IPS-18a (cell line): ENCODE results near the gene CXCL16.

Source experiments
- H3K27ac ChIP-seq: one replicate; pipeline ENCODE4 v1.5.1; 2013; ENCODE audit warnings: low read length
- H3K27me3 ChIP-seq: one replicate; pipeline ENCODE4 v1.6.1; 2013; ENCODE audit warnings: mild to moderate bottlenecking, low read length; ENCODE audit not compliant: control insufficient read depth, insufficient read depth
- H3K36me3 ChIP-seq: one replicate; pipeline ENCODE4 v1.6.1; 2013; ENCODE audit warnings: low read depth, low read length; ENCODE audit not compliant: control insufficient read depth
- H3K4me1 ChIP-seq: one replicate; pipeline ENCODE4 v1.6.1; 2013; ENCODE audit warnings: low read depth, low read length; ENCODE audit not compliant: control insufficient read depth
- H3K4me3 ChIP-seq: one replicate; pipeline ENCODE4 v1.5.1; 2013; ENCODE audit warnings: low read length
- H3K9ac ChIP-seq: one replicate; pipeline ENCODE4 v1.6.1; 2013; ENCODE audit warnings: mild to moderate bottlenecking, low read length, moderate library complexity
- H3K9me3 ChIP-seq: one replicate; pipeline ENCODE4 v1.6.1; 2013; ENCODE audit warnings: low read depth, low read length; ENCODE audit not compliant: control insufficient read depth

CXCL16 gene

GRCh38 chr17:4772235-4772613 lies 32.5 kb upstream of the CXCL16 start:
- H3K36me3 ChIP-seq = no peaks in the 10 kb centered on the region
- H3K4me1 ChIP-seq = no peaks in the 10 kb centered on the region
- no peak overlapping the region for H3K4me3 ChIP-seq
- H3K27me3 ChIP-seq = no peaks in the 10 kb centered on the region
- H3K9me3 ChIP-seq = no peaks in the 10 kb centered on the region
- no peak overlapping the region for H3K9ac ChIP-seq
- H3K27ac ChIP-seq = no peak overlapping the region

- H3K9ac ChIP-seq = no peak within 1 kb of the TSS
- no peaks in the 10 kb centered on the region for H3K27me3 ChIP-seq
- H3K4me1 ChIP-seq = no peaks in the 10 kb centered on the region
- H3K9me3 ChIP-seq = no peaks in the 10 kb centered on the region
- H3K27ac ChIP-seq = no peak within 1 kb of the TSS
- no peaks in the 10 kb centered on the region for H3K36me3 ChIP-seq
- H3K4me3 ChIP-seq = no peak within 1 kb of the TSS
These were observed 31.9 kb upstream of the CXCL16 start, which contains the start of gene TM4SF5 for GRCh38 chr17:4771519-4772234. TM4SF5 (plus strand) TSS chr17:4771886; CDS start chr17:4771923, 37 bp downstream.

- Histone ChIP-seq H3K9me3 (no peaks in the 10 kb centered on the region), H3K4me1 (no peaks in the 10 kb centered on the region), H3K9ac (no peak overlapping the region), H3K36me3 (no peaks in the 10 kb centered on the region), H3K4me3 (no peak overlapping the region), H3K27ac (no peak overlapping the region), H3K27me3 (no peaks in the 10 kb centered on the region)
These were observed 29.9 kb upstream of the CXCL16 start for GRCh38 chr17:4769628-4770027.

GRCh38 chr17:4768298-4768697 lies 28.6 kb upstream of the CXCL16 start:
- Histone ChIP-seq H3K27ac (no peak overlapping the region), H3K4me3 (no peak overlapping the region), H3K4me1 (no peaks in the 10 kb centered on the region), H3K9ac (no peak overlapping the region), H3K36me3 (no peaks in the 10 kb centered on the region), H3K27me3 (no peaks in the 10 kb centered on the region), H3K9me3 (no peaks in the 10 kb centered on the region)

- H3K4me1 ChIP-seq = no peaks in the 10 kb centered on the region
- H3K4me3 ChIP-seq = no peak overlapping the region
- no peaks in the 10 kb centered on the region for H3K27me3 ChIP-seq
- H3K36me3 ChIP-seq = no peaks in the 10 kb centered on the region
- no peak overlapping the region for H3K27ac ChIP-seq
- no peak overlapping the region for H3K9ac ChIP-seq
- H3K9me3 ChIP-seq = no peaks in the 10 kb centered on the region
These were observed 27.0 kb upstream of the CXCL16 start for GRCh38 chr17:4766723-4767122.

GRCh38 chr17:4766201-4766600 lies 26.5 kb upstream of the CXCL16 start:
- no peak overlapping the region for H3K27ac ChIP-seq
- H3K9ac ChIP-seq = no peak overlapping the region
- H3K4me1 ChIP-seq = no peaks in the 10 kb centered on the region
- H3K4me3 ChIP-seq = no peak overlapping the region
- H3K36me3 ChIP-seq = no peaks in the 10 kb centered on the region
- H3K9me3 ChIP-seq = no peaks in the 10 kb centered on the region
- H3K27me3 ChIP-seq = no peaks in the 10 kb centered on the region

GRCh38 chr17:4764595-4764994 lies 24.9 kb upstream of the CXCL16 start:
- Histone ChIP-seq H3K9me3 (no peaks in the 10 kb centered on the region), H3K27ac (no peak overlapping the region), H3K4me3 (no peak overlapping the region), H3K4me1 (no peaks in the 10 kb centered on the region), H3K36me3 (no peaks in the 10 kb centered on the region), H3K27me3 (no peaks in the 10 kb centered on the region), H3K9ac (no peak overlapping the region)

- Histone ChIP-seq H3K4me1 (no peaks in the 10 kb centered on the region), H3K9ac (no peak overlapping the region), H3K9me3 (no peaks in the 10 kb centered on the region), H3K27me3 (no peaks in the 10 kb centered on the region), H3K36me3 (no peaks in the 10 kb centered on the region), H3K27ac (no peak overlapping the region), H3K4me3 (no peak overlapping the region)
These were observed 20.1 kb upstream of the CXCL16 start for GRCh38 chr17:4759776-4760236.

GRCh38 chr17:4753392-4753791 lies 13.7 kb upstream of the CXCL16 start:
- no peaks in the 10 kb centered on the region for H3K27me3 ChIP-seq
- no peak overlapping the region for H3K9ac ChIP-seq
- no peaks in the 10 kb centered on the region for H3K36me3 ChIP-seq
- H3K27ac ChIP-seq = no peak overlapping the region
- no peaks in the 10 kb centered on the region for H3K4me1 ChIP-seq
- no peak overlapping the region for H3K4me3 ChIP-seq
- no peaks in the 10 kb centered on the region for H3K9me3 ChIP-seq

GRCh38 chr17:4751932-4752331 lies 12.2 kb upstream of the CXCL16 start:
- Histone ChIP-seq H3K27ac (no peak overlapping the region), H3K4me3 (no peak overlapping the region), H3K9ac (no peak overlapping the region), H3K4me1 (no peaks in the 10 kb centered on the region), H3K36me3 (no peaks in the 10 kb centered on the region), H3K27me3 (no peaks in the 10 kb centered on the region), H3K9me3 (no peaks in the 10 kb centered on the region)

GRCh38 chr17:4750606-4751005 lies 10.9 kb upstream of the CXCL16 start:
- Histone ChIP-seq H3K27ac (no peak overlapping the region), H3K36me3 (no peaks in the 10 kb centered on the region), H3K27me3 (peaks cover 6% of the 10 kb centered on the region), H3K4me3 (no peak overlapping the region), H3K9me3 (no peaks in the 10 kb centered on the region), H3K4me1 (no peaks in the 10 kb centered on the region), H3K9ac (no peak overlapping the region)

- Histone ChIP-seq H3K36me3 (no peaks in the 10 kb centered on the region), H3K27me3 (peaks cover 16% of the 10 kb centered on the region), H3K4me3 (no peak overlapping the region), H3K27ac (no peak overlapping the region), H3K4me1 (no peaks in the 10 kb centered on the region), H3K9ac (no peak overlapping the region), H3K9me3 (no peaks in the 10 kb centered on the region)
These were observed 9.0 kb upstream of the CXCL16 start for GRCh38 chr17:4748686-4749085.
